Gastrocnemius medialis (tissue), 4 donors: Measurements from ENCODE around the gene PANX1.
"Not testable (repeated sequence)": the region's sequence is repeated elsewhere in the genome, so short reads cannot be mapped to it uniquely, and the experiment has no call there.

Source experiments
- CTCF ChIP-seq, 5 experiments: fragments of 450-650 bp in 3 of 5; fragments of 200-600 bp in 2 of 5; sonication (generic) in 2 of 5; IDR thresholded peaks in 4 of 5; conservative IDR thresholded peaks in 1 of 5; 1 replicate in 4 of 5; 2 replicates in 1 of 5; pipeline ENCODE4 v1.5.1; 2016 to 2019; ENCODE audit warnings: antibody characterized with exemption in 5 of 5, mild to moderate bottlenecking in 3 of 5, moderate library complexity in 3 of 5
- POLR2A ChIP-seq, 2 donors: fragments of 450-650 bp; IDR thresholded peaks; one replicate each; pipeline ENCODE4 v1.6.1; 2017; ENCODE audit warnings: antibody characterized with exemption in 2 of 2, mild to moderate bottlenecking in 2 of 2, moderate library complexity in 2 of 2

GRCh38 chr11:94120516-94120915, 8.1 kb upstream of the PANX1 start:
- not testable (repeated sequence) for TF ChIP-seq CTCF (IDR thresholded peaks at IDR 0.05 in 4 of 5, conservative IDR thresholded peaks at IDR 0.05 in 1 of 5); POLR2A (IDR thresholded peaks at IDR 0.05)
